CD4-positive, alpha-beta T cell treated with Interleukin-6 for 4 hours (primary cell): ENCODE results near the gene SLC9A8.
A peak's percentile ranks its signal among the peaks of the same experiment; 100 is the strongest.

ENCODE experiments used
- DNase-seq: peaks from one replicate; pipeline ENCODE4 v3.0.0-alpha.2; 2020; ENCODE audit warnings: mixed read lengths

Gene SLC9A8

GRCh38 chr20:49818816-49819215 is 6.2 kb downstream of the SLC9A8 start:
- no peak for DNase-seq

- DNase-seq, result no peak
These were observed 7.1 kb downstream of the SLC9A8 start for GRCh38 chr20:49819702-49820101.

GRCh38 chr20:49821381-49821780 is 8.8 kb downstream of the SLC9A8 start:
- no peak for DNase-seq

- DNase-seq, result no peak
These were observed 9.3 kb downstream of the SLC9A8 start for GRCh38 chr20:49821870-49822331.

- DNase-seq, result peak; percentile 9
These were observed 10.7 kb downstream of the SLC9A8 start for GRCh38 chr20:49823152-49823847.

- DNase-seq, result no peak
These were observed 11.6 kb downstream of the SLC9A8 start for GRCh38 chr20:49824206-49824605.

GRCh38 chr20:49825521-49826033 is 12.9 kb downstream of the SLC9A8 start:
- no peak for DNase-seq

GRCh38 chr20:49831022-49831769 is 18.6 kb downstream of the SLC9A8 start:
- DNase-seq, result no peak

- DNase-seq, result no peak
These were observed 19.4 kb downstream of the SLC9A8 start for GRCh38 chr20:49831770-49832631.

GRCh38 chr20:49832632-49833327 is 20.2 kb downstream of the SLC9A8 start:
- DNase-seq, result no peak

GRCh38 chr20:49833483-49833882 is 20.9 kb downstream of the SLC9A8 start:
- no peak for DNase-seq

- DNase-seq, result no peak
These were observed 22.4 kb downstream of the SLC9A8 start for GRCh38 chr20:49835031-49835430.

GRCh38 chr20:49838546-49838945 is 25.9 kb downstream of the SLC9A8 start:
- no peak for DNase-seq

GRCh38 chr20:49843139-49843538 is 30.5 kb downstream of the SLC9A8 start:
- DNase-seq, result no peak

- no peak for DNase-seq
These were observed 31.2 kb downstream of the SLC9A8 start for GRCh38 chr20:49843770-49844380.

GRCh38 chr20:49845060-49845459 is 32.4 kb downstream of the SLC9A8 start:
- DNase-seq, result no peak

GRCh38 chr20:49846206-49846807 is 33.7 kb downstream of the SLC9A8 start:
- DNase-seq, result peak; percentile 67

GRCh38 chr20:49850463-49851230 is 38.0 kb downstream of the SLC9A8 start:
- no peak for DNase-seq

- DNase-seq, result no peak
These were observed 38.6 kb downstream of the SLC9A8 start for GRCh38 chr20:49851231-49851705.

GRCh38 chr20:49851991-49852390 is 39.4 kb downstream of the SLC9A8 start:
- no peak for DNase-seq
